ENCODE results near the gene FER1L5. TPM values are rescaled to one million over a fixed set of nuclear protein-coding genes. Genes with fewer than 3 reads are reported as not detected.

FER1L5 gene
- total and polyA plus RNA-seq, 12 donors: 0.02 to 0.87 (median 0.14) TPM; not detected in 1

- no peaks in the 10 kb centered on the region for H3K4me1 ChIP-seq (replicated peaks in 1 of 2)
- H3K36me3 ChIP-seq (replicated peaks in 1 of 2): no peaks in the 10 kb centered on the region
- no peak overlapping the region for H3K4me3 ChIP-seq
- intact Hi-C loops (cut with DNase I): no loop called here
- TF ChIP-seq CTCF (IDR thresholded peaks at IDR 0.05) (no peak), POLR2A (IDR thresholded peaks at IDR 0.05) (no peak)
- H3K9me3 ChIP-seq (replicated peaks in 1 of 3): no peaks in the 10 kb centered on the region
- DNase-seq: no peak
- H3K27me3 ChIP-seq: no peaks in the 10 kb centered on the region
- no peak overlapping the region for H3K27ac ChIP-seq
These were observed 14.0 kb downstream of the FER1L5 start for GRCh38 chr2:96656540-96656939.

GRCh38 chr2:96661324-96661723 is 18.8 kb downstream of the FER1L5 start:
- DNase-seq: no peak
- intact Hi-C loops (cut with DNase I): no loop called here
- Histone ChIP-seq H3K4me3 (no peak overlapping the region), H3K9me3 (replicated peaks in 1 of 3) (no peaks in the 10 kb centered on the region), H3K27me3 (no peaks in the 10 kb centered on the region), H3K4me1 (replicated peaks in 1 of 2) (peaks cover 0 to 9% of the 10 kb centered on the region in 2 donors), H3K27ac (no peak overlapping the region), H3K36me3 (replicated peaks in 1 of 2) (no peaks in the 10 kb centered on the region)
- WGBS, 4 donors: 75 to 81% (median 79%) methylated on average over 6 of the region's 6 CpGs
- TF ChIP-seq POLR2A (IDR thresholded peaks at IDR 0.05): no peak
- TF ChIP-seq CTCF (IDR thresholded peaks at IDR 0.05): no peak

GRCh38 chr2:96662360-96662759 is 19.8 kb downstream of the FER1L5 start:
- TF ChIP-seq POLR2A (IDR thresholded peaks at IDR 0.05): no peak
- TF ChIP-seq CTCF (IDR thresholded peaks at IDR 0.05): no peak
- H3K36me3 ChIP-seq (replicated peaks in 1 of 2): no peaks in the 10 kb centered on the region
- no peaks in the 10 kb centered on the region for H3K9me3 ChIP-seq (replicated peaks in 1 of 3)
- DNase-seq: no peak
- no peak overlapping the region for H3K27ac ChIP-seq
- H3K27me3 ChIP-seq: no peaks in the 10 kb centered on the region
- H3K4me3 ChIP-seq: no peak overlapping the region
- intact Hi-C loops (cut with DNase I): no loop called here
- peaks cover 0 to 9% of the 10 kb centered on the region in 2 donors for H3K4me1 ChIP-seq (replicated peaks in 1 of 2)
- WGBS, 4 donors: 86 to 92% (median 89%) methylated on average over 9 of the region's 9 CpGs

- TF ChIP-seq POLR2A (IDR thresholded peaks at IDR 0.05): no peak
- H3K27ac ChIP-seq: no peak overlapping the region
- H3K36me3 ChIP-seq (replicated peaks in 1 of 2): no peaks in the 10 kb centered on the region
- peaks cover 0 to 9% of the 10 kb centered on the region in 2 donors for H3K4me1 ChIP-seq (replicated peaks in 1 of 2)
- H3K9me3 ChIP-seq (replicated peaks in 1 of 3): no peaks in the 10 kb centered on the region
- 86 to 95% (median 95%) methylated on average over 5 of the region's 5 CpGs for WGBS, 4 donors
- intact Hi-C loops (cut with DNase I): no loop called here
- DNase-seq: no peak
- H3K27me3 ChIP-seq: no peaks in the 10 kb centered on the region
- H3K4me3 ChIP-seq: no peak overlapping the region
These were observed 20.6 kb downstream of the FER1L5 start for GRCh38 chr2:96663177-96663576.

- H3K4me3 ChIP-seq: no peak overlapping the region
- no peaks in the 10 kb centered on the region for H3K36me3 ChIP-seq (replicated peaks in 1 of 2)
- 83 to 89% (median 86%) methylated on average over 7 of the region's 7 CpGs for WGBS, 4 donors
- H3K27me3 ChIP-seq: no peaks in the 10 kb centered on the region
- H3K4me1 ChIP-seq (replicated peaks in 1 of 2): peaks cover 0 to 9% of the 10 kb centered on the region in 2 donors
- no peak overlapping the region for H3K27ac ChIP-seq
- TF ChIP-seq CTCF (IDR thresholded peaks at IDR 0.05) (no peak), POLR2A (IDR thresholded peaks at IDR 0.05) (no peak)
- intact Hi-C loops (cut with DNase I): no loop called here
- no peaks in the 10 kb centered on the region for H3K9me3 ChIP-seq (replicated peaks in 1 of 3)
- no peak for DNase-seq
These were observed 21.3 kb downstream of the FER1L5 start for GRCh38 chr2:96663829-96664228.

Measured in adrenal gland (tissue), 12 donors.